Endothelial cell (in vitro differentiated cells): ENCODE data around the gene AFMID. TPM values are rescaled to one million over a fixed set of nuclear protein-coding genes. Genes with fewer than 3 reads are reported as not detected.

Experiments used
- DNase-seq: peaks from one replicate; pipeline ENCODE4 v3.0.0; 2021; ENCODE audit warnings: low spot score
- H3K27ac Mint-ChIP-seq: one replicate; pipeline ENCODE4 v1.8.0; 2021; ENCODE audit warnings: mixed read lengths, inconsistent platforms; ENCODE audit not compliant: unreplicated experiment
- H3K27me3 Mint-ChIP-seq: one replicate; pipeline ENCODE4 v1.8.0; 2021; ENCODE audit warnings: mild to moderate bottlenecking, moderate library complexity, mixed read lengths, inconsistent platforms; ENCODE audit not compliant: unreplicated experiment
- H3K36me3 Mint-ChIP-seq: one replicate; pipeline ENCODE4 v1.8.0; 2021; ENCODE audit warnings: mild to moderate bottlenecking, low read depth, mixed read lengths, inconsistent platforms; ENCODE audit not compliant: unreplicated experiment
- H3K4me1 Mint-ChIP-seq: one replicate; pipeline ENCODE4 v1.8.0; 2021; ENCODE audit warnings: mild to moderate bottlenecking, mixed read lengths, inconsistent platforms; ENCODE audit not compliant: unreplicated experiment
- H3K4me3 Mint-ChIP-seq: one replicate; pipeline ENCODE4 v1.8.0; 2021; ENCODE audit warnings: mild to moderate bottlenecking, mixed read lengths, inconsistent platforms; ENCODE audit not compliant: unreplicated experiment
- H3K9me3 Mint-ChIP-seq: one replicate; pipeline ENCODE4 v1.8.0; 2021; ENCODE audit warnings: mixed read lengths, inconsistent platforms; ENCODE audit not compliant: unreplicated experiment
- total RNA-seq: library from RNA; stranded (reverse); fragmentation: NEBNext Ultra II Directional; extraction: Animal tissue kit (Norgen Biotek cat#: 25700); gene quantifications from one replicate; pipeline ENCODE4 v1.2.1, GENCODE V29; 2021; ENCODE audit not compliant: unreplicated experiment
- TF ChIP-seq, protein P1 (sequence below): fragments of 200-600 bp; sonication (generic); IDR thresholded peaks from one replicate; pipeline ENCODE4 v1.5.0; 2021; ENCODE audit warnings: antibody characterized with exemption; ENCODE audit not compliant: unreplicated experiment

The AFMID gene
- total RNA-seq, 1 donor from 2014 or later: 135 TPM

DNA sequence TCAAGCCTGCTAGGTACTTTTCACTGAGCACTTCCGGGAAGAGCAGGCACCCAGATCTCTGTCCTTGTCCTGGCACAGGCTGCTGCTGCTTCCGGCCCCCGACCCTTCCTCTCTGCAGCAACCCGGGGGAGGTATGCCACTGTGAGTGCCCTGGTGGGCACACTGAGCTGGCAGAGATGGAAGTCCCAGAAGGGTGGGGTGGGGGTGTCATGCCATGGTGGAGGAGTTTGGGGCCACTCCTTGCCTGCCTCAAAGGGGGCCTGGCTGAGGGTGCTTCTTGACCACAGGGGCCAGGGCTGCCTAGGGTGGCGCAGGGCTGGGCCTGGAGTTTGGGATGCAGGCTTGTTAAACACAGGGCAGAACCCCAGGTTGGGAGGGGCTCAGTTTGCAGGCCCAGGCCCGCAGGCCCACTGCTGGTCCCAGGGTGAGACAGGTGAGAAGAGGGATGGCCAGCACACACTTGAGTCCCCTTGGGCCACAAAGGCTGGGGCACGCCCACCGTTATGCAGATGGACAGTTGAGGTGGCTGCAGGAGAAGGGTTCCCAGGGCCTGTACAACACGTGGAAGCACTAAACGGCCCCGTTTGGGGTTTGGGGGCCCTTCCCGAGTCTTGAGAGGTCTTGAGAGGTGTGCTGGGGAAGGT lies 53.0 kb downstream of the AFMID start:
- no peak overlapping the region for H3K27ac Mint-ChIP-seq
- peaks cover 21% of the 10 kb centered on the region for H3K36me3 Mint-ChIP-seq
- TF ChIP-seq, protein P1, sequence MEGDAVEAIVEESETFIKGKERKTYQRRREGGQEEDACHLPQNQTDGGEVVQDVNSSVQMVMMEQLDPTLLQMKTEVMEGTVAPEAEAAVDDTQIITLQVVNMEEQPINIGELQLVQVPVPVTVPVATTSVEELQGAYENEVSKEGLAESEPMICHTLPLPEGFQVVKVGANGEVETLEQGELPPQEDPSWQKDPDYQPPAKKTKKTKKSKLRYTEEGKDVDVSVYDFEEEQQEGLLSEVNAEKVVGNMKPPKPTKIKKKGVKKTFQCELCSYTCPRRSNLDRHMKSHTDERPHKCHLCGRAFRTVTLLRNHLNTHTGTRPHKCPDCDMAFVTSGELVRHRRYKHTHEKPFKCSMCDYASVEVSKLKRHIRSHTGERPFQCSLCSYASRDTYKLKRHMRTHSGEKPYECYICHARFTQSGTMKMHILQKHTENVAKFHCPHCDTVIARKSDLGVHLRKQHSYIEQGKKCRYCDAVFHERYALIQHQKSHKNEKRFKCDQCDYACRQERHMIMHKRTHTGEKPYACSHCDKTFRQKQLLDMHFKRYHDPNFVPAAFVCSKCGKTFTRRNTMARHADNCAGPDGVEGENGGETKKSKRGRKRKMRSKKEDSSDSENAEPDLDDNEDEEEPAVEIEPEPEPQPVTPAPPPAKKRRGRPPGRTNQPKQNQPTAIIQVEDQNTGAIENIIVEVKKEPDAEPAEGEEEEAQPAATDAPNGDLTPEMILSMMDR: no peak
- H3K4me1 Mint-ChIP-seq: no peaks in the 10 kb centered on the region
- H3K4me3 Mint-ChIP-seq: no peak overlapping the region
- H3K9me3 Mint-ChIP-seq: no peaks in the 10 kb centered on the region
- DNase-seq: no peak
- H3K27me3 Mint-ChIP-seq: peaks cover 12% of the 10 kb centered on the region

- DNase-seq: no peak
- TF ChIP-seq, protein P1: no peak
- H3K4me3 Mint-ChIP-seq: peak overlapping the region; percentile 6
- no peaks in the 10 kb centered on the region for H3K9me3 Mint-ChIP-seq
- no peaks in the 10 kb centered on the region for H3K4me1 Mint-ChIP-seq
- H3K27me3 Mint-ChIP-seq: peaks cover 12% of the 10 kb centered on the region
- H3K36me3 Mint-ChIP-seq: peaks cover 25% of the 10 kb centered on the region
- H3K27ac Mint-ChIP-seq: no peak overlapping the region
Measured at GRCh38 chr17:78240839-78241238, 53.7 kb downstream of the AFMID start.

GRCh38 chr17:78241277-78242023 lies 54.3 kb downstream of the AFMID start:
- H3K27me3 Mint-ChIP-seq: peaks cover 12% of the 10 kb centered on the region
- no peak for DNase-seq
- TF ChIP-seq, protein P1: no peak
- peaks cover 25% of the 10 kb centered on the region for H3K36me3 Mint-ChIP-seq
- H3K9me3 Mint-ChIP-seq: no peaks in the 10 kb centered on the region
- H3K27ac Mint-ChIP-seq: no peak overlapping the region
- H3K4me3 Mint-ChIP-seq: peak overlapping the region; percentile 34
- H3K4me1 Mint-ChIP-seq: no peaks in the 10 kb centered on the region

GRCh38 chr17:78242024-78242742 lies 55.0 kb downstream of the AFMID start:
- Mint-ChIP-seq H3K27me3 (peaks cover 12% of the 10 kb centered on the region), H3K4me3 (no peak overlapping the region), H3K27ac (no peak overlapping the region), H3K4me1 (peaks cover 5% of the 10 kb centered on the region), H3K9me3 (no peaks in the 10 kb centered on the region), H3K36me3 (peaks cover 26% of the 10 kb centered on the region)
- TF ChIP-seq, protein P1: no peak
- DNase-seq: no peak

DNA sequence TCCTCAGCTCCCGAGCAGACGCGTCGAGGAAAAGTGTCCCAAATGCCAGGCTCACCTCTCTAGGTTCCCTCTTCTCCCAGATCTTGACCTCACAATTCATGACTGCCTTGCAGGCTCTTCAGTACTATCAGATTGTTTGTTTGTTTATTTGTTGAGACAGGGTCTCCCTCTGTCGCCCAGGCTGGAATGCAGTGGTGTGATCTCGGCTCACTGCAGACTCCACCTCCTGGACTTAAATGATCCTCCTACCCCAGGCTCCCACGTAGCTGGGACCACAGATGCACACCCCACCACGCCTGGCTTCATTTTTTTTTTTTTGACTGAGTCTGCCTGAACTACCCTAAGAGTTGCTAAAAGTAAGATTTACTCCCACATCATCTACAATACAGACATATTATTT lies 60.1 kb downstream of the AFMID start:
- Mint-ChIP-seq H3K9me3 (no peaks in the 10 kb centered on the region), H3K36me3 (peaks cover 17% of the 10 kb centered on the region), H3K4me3 (peak overlapping the region; percentile 77), H3K4me1 (peaks cover 28% of the 10 kb centered on the region), H3K27me3 (peaks cover 7% of the 10 kb centered on the region), H3K27ac (peak overlapping the region; percentile 34)
- TF ChIP-seq, protein P1: no peak
- DNase-seq: no peak
